Bronchial epithelial cell (primary cell): Measurements from ENCODE around the gene ESPNL. TPM values are rescaled to one million over a fixed set of nuclear protein-coding genes. Genes with fewer than 3 reads are reported as not detected.

Source experiments
- DNase-seq: peaks from one replicate; pipeline ENCODE4 v3.0.0-alpha.2; 2010; ENCODE audit warnings: low read depth
- FAIRE-seq: peaks from 2 replicates; lab custom pipeline; 2011; peaks lifted over from hg19 to GRCh38; lab: Jason Lieb, UNC
- H3K27me3 ChIP-seq: 2 replicates; pipeline ENCODE4 v1.5.1; 2011; ENCODE audit warnings: low read length; ENCODE audit not compliant: control insufficient read depth, insufficient read depth
- H3K36me3 ChIP-seq: 2 replicates; pipeline ENCODE4 v1.5.1; 2011; ENCODE audit warnings: low read length; ENCODE audit not compliant: control insufficient read depth, insufficient read depth
- H3K4me3 ChIP-seq: 2 replicates; pipeline ENCODE4 v1.5.1; 2011; ENCODE audit warnings: mild to moderate bottlenecking, low read depth, low read length, control low read depth
- total RNA-seq: library from RNA; depleted of rRNA; stranded (reverse); fragments of >200 nt; gene quantifications from 2 replicates; pipeline ENCODE4 v1.2.1, GENCODE V29; 2014
- TF ChIP-seq, protein P1 (sequence below): IDR thresholded peaks from 2 replicates; pipeline ENCODE4 v1.5.1; 2011; ENCODE audit warnings: mild to moderate bottlenecking, moderate library complexity, low read length, control low read depth, inconsistent platforms; ENCODE audit not compliant: insufficient read depth, severe bottlenecking

ESPNL gene
- total RNA-seq, 1 donor from 2014 or later = under 0.01 TPM

- DNase-seq (no peak), FAIRE-seq (no peak)
- Histone ChIP-seq H3K36me3 (no peaks in the 10 kb centered on the region), H3K4me3 (no peak overlapping the region), H3K27me3 (no peaks in the 10 kb centered on the region)
- TF ChIP-seq, protein P1, sequence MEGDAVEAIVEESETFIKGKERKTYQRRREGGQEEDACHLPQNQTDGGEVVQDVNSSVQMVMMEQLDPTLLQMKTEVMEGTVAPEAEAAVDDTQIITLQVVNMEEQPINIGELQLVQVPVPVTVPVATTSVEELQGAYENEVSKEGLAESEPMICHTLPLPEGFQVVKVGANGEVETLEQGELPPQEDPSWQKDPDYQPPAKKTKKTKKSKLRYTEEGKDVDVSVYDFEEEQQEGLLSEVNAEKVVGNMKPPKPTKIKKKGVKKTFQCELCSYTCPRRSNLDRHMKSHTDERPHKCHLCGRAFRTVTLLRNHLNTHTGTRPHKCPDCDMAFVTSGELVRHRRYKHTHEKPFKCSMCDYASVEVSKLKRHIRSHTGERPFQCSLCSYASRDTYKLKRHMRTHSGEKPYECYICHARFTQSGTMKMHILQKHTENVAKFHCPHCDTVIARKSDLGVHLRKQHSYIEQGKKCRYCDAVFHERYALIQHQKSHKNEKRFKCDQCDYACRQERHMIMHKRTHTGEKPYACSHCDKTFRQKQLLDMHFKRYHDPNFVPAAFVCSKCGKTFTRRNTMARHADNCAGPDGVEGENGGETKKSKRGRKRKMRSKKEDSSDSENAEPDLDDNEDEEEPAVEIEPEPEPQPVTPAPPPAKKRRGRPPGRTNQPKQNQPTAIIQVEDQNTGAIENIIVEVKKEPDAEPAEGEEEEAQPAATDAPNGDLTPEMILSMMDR = no peak
Measured at GRCh38 chr2:238095143-238095542, 5.0 kb upstream of the ESPNL start.

DNA sequence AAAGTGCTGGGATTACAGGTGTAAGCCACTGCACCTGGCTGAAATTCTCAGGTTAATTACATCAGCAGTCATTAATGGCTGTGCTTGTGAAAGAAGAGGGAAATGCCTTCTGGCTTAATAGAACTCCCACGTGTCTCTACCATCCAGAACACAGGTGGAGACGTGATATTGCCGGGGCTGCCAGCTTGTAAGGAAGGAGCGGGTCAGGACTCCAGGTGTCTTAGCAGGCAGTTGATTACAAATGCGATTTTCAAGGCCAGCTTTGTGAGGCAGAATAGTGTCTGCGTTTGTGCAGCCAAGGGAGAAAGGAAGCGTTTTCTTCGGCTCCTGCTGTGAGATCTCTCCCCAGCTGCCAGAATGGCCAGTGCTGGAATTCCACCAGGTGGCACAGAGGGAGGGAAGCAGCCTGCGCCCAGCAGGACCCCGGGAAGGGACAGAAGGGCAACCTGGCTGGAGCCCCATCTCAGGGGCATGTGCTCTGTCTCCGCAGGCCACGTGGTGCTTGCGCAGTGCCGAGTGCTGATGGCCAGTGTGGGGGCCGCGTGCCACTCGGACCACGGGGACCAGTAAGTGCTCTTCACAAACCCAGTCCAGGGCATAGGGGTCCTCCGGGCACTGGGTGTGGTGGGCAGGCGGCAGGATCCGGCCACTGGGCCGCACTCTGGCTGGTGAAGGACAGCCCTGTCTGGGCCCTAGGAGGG, 3.7 kb upstream of the ESPNL start:
- DNase-seq (peak; percentile 15), FAIRE-seq (peak; percentile 66)
- TF ChIP-seq, protein P1 = no peak
- H3K36me3 ChIP-seq = no peaks in the 10 kb centered on the region
- no peak overlapping the region for H3K4me3 ChIP-seq
- no peaks in the 10 kb centered on the region for H3K27me3 ChIP-seq

- Histone ChIP-seq H3K36me3 (no peaks in the 10 kb centered on the region), H3K27me3 (no peaks in the 10 kb centered on the region), H3K4me3 (no peak overlapping the region)
- TF ChIP-seq, protein P1 = no peak
- DNase-seq = no peak
- no peak for FAIRE-seq
Measured at GRCh38 chr2:238097201-238097987, 2.7 kb upstream of the ESPNL start.

DNA sequence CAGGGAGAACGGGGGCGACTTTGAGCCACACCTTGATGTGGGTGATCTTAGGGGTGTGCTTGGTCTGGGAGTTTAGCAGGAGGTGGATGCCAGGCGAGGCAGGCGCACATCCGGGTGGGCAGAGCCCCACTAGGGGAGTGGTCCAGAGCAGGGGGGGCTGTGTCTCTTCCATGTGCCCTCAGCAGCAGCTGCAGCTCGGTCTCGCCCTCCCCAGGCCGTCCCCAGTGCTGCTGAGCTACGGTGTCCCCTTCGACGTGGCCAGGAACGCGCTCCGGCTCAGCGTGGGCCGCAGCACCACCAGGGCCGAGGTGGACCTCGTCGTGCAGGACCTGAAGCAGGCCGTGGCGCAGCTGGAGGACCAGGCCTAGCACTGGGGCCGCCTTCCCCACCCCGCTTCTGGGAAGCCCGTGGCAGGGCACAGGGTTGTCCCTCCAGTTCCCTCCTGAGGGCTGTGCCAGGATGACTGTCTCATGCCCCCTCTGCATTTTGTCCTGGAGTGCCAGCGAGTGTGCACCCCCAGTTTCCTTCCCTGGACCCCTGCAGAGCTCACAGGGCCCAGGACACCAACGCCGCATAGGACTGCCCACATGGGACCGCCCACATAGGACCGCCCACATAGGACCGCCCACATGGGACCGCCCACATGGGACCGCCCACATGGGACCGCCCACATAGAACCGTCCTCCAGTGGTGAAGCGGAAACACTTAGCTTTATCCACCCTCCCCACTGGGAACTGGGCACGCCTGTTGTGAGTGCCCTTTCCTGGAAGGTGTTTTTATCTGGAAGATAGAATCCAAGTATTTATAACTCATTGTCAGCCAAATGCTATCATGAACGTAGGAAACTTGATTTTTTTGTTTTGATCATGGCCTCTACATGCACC, 1.9 kb upstream of the ESPNL start:
- TF ChIP-seq, protein P1 = no peak
- DNase-seq (peak; percentile 17), FAIRE-seq (peak; percentile 76)
- Histone ChIP-seq H3K27me3 (no peaks in the 10 kb centered on the region), H3K4me3 (no peak overlapping the region), H3K36me3 (no peaks in the 10 kb centered on the region)

DNA sequence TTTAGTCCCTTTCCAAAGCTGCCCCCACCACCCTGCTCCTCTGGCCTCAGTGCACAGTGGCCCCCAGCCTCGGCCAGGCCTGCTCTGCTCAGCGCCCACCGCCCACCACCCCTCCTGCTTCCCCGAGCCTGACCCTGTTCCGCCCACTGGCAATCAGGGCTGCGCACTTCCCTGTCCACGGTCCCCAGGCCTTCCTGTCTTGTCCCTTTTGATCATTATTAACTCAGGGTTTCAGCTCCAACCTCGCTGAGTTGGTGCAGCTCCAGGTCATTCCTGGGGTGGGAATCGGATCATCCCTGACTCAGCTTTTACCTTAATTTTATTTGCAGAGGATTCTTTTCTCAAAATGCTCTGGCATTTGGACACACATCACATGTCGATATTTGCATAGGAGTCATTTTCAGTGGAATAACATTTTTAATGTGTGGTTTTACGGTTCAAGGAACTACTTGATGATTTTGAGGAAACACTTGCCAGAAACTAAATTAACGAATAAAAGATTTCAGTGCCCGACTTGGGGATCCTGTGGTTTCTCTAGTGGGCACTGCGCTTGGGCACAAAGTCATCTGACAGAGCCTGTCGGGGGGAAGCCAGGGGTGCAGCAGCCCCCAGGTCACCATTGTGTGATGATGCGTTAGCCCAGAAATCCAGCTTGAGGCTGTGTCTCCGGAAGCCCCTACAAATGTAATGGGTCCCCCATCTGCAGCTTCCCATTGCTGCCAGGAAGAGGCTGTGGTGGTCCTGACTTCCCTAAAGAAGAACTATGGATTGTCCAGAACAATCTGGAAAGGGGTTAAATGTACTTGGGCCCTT, 1.0 kb upstream of the ESPNL start:
- Histone ChIP-seq H3K27me3 (no peaks in the 10 kb centered on the region), H3K36me3 (no peaks in the 10 kb centered on the region), H3K4me3 (no peak overlapping the region)
- no peak for DNase-seq
- TF ChIP-seq, protein P1 = no peak
- no peak for FAIRE-seq
